H1 (cell line): ENCODE data around the gene TNNT3. TPM values are rescaled to one million over a fixed set of nuclear protein-coding genes. Genes with fewer than 3 reads are reported as not detected.

Experiments used
- USF2 ChIP-seq: IDR thresholded peaks from 2 replicates; pipeline ENCODE4 v1.6.1; 2011; ENCODE audit warnings: low read length, improper control_type of control experiment
- polyA plus RNA-seq, 7 experiments: library from polyadenylated mRNA; depleted of rRNA in 3 of 7; stranded (reverse) in 5 of 7; unstranded in 2 of 7; fragments of >200 nt in 5 of 7; fragments of 200-250 nt in 2 of 7; gene quantifications; 1 replicate in 5 of 7; 2 replicates in 1 of 7; 4 replicates in 1 of 7; pipeline versions ENCODE4 v1.2.1 to v1.2.3, GENCODE V29; 2011 to 2013; ENCODE audit warnings: missing spikeins in 2 of 7, mixed read lengths in 2 of 7
- total RNA-seq: library from RNA; stranded (reverse); fragmentation: NEBNext Ultra II Directional; extraction: Animal tissue kit (Norgen Biotek cat#: 25700); gene quantifications from 2 replicates; pipeline ENCODE4 v1.2.1, GENCODE V29; 2021

Gene TNNT3
- total and polyA plus RNA-seq, 2 of the 8 experiments (the other 6 are each of a cell fraction or from before 2014, with no cell fraction given) = not detected

GRCh38 chr11:1930462-1930830, 10.9 kb downstream of the TNNT3 start (continued):
- no peak for TF ChIP-seq USF2
